Raji (cell line): ENCODE results near the gene HS3ST3B1.

Experiments
- POLR2A ChIP-seq: IDR thresholded peaks from 2 replicates; pipeline ENCODE4 v1.6.1; 2011; ENCODE audit warnings: low read depth, low read length, control low read depth; ENCODE audit not compliant: insufficient read depth

The HS3ST3B1 gene

GRCh38 chr17:14353861-14354474 is 53.1 kb downstream of the HS3ST3B1 start:
- TF ChIP-seq POLR2A, result no peak

DNA sequence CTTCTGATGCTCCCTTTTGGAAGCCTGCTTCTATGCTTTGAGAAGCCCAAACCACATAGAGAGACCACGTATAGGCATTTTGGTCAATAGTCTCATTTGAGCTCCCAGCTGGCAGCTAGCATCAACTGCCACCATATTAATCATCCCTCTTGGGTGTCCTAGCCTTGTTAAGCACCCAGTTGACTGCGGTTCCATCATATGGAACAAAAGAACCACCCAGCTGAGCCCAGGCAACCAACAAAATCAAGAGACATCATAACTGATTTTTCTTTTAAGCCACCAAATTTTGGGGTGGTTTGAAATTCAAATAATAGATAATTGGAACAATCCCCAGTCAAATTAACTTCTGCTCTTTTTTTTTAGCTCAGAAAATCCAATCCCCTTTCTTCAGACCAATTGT is 53.9 kb downstream of the HS3ST3B1 start:
- no peak for TF ChIP-seq POLR2A

- no peak for TF ChIP-seq POLR2A
These were observed 54.7 kb downstream of the HS3ST3B1 start for GRCh38 chr17:14355556-14355955.

DNA sequence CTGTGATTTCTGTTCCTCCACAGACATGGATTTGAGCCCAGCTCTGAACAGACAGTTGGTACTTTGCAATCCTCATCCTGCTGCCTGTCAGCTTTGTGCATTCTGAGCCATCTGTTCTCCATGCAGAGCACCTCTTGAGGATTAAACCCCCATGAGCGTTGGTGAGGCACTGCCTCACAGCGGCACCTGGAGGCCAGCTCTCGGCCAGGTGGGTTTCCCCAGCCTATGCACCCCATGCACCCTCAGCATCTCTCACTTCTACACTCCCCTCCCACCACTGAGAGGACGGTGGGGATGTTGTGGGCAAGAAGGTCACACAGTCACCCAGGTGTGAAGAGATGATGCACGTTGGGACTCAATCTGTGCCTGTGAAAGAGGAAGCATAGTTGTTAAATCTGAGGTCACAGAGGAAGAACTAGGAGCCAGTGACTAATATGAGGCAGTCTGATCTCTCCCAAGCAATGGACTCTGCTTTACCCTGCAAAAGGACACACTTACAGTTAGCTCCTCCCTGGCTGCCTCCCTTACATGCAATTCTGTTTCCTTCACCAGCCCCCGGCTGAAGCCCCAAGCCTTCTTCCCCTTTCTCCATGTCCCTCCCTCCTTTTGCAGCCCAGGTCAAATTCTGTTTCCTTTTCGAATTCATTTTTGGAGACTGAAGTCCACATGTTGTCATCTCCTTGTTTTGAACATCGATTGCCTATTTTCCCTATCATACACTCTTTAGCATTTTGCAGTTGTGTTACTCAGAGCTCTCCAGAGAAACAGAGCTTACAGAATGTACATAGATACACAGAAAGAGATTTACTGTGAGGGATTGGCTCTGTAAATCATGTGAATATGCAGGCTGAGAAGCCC is 58.5 kb downstream of the HS3ST3B1 start:
- TF ChIP-seq POLR2A, result no peak

- no peak for TF ChIP-seq POLR2A
These were observed 60.0 kb downstream of the HS3ST3B1 start for GRCh38 chr17:14360856-14361255.

DNA sequence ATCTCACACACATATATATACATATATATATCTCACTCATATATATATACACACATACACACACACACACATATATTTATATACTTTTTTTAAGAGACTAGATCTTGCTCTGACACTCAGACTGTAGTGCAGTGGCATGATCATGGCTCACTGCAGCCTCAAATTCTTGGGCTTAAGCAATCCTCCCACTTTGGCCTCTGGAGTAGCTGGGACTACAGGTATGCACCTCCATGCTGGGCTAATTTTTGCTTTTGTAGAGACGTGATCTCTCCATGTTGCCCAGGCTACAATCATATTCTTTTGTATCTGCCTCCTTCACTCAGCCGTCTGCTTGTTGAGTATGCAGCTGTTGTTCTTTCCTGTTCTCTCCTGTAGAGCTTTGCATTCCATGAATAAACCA is 60.6 kb downstream of the HS3ST3B1 start:
- no peak for TF ChIP-seq POLR2A

GRCh38 chr17:14361945-14362508 is 61.1 kb downstream of the HS3ST3B1 start:
- no peak for TF ChIP-seq POLR2A

DNA sequence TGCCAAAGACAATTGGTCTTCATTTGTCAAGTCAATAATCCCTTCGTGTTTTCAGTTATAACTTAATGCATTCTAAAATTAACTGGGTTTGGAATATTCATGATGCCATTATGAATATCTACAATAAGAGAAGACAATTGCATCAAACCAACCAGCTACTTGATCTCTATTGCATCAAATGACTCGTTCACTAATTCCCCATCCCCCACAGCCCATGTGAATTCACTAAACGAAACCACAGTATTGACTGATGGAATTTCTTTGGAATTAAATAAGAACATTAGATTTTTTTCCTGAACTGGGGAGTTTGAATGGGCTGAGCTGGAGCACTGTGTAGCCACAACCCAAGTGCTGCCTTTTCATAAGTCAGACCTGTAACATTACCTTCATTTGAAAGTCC is 65.3 kb downstream of the HS3ST3B1 start:
- no peak for TF ChIP-seq POLR2A

- no peak for TF ChIP-seq POLR2A
These were observed 71.6 kb downstream of the HS3ST3B1 start for GRCh38 chr17:14372461-14372860.

DNA sequence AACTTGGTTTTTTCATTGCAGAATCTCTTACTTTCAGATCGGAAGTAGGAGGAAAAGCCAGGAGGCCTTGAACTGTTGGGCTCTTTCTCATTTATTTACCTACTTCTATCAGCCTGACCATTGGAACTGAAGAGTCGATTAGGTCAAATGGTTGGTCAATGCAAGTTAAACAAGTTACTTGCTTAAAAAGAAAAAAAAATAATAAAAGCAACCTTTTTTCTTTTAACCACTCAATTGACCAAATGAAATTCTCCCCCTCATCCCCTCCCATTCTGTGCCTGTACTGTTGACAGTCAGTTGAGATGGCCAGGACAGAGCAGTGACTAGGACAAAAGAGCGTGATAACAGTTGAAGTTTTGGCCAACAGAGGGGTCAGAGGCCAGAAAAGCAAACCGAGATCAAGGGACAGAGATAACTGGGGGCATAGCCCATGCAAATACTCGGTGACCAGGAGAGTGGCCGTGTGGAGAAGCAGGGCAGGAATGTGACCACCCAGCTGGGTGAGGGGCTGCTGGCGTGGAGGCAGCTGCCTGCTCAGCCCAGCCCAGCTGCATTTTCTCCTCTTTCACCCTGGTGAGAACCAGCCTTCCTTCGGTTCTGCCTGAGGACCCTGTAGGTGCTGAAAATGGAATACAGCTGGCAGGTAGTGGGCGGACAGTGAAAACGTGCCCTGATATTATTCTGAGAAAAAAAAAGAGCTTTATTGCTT is 72.2 kb downstream of the HS3ST3B1 start:
- TF ChIP-seq POLR2A, result no peak

DNA sequence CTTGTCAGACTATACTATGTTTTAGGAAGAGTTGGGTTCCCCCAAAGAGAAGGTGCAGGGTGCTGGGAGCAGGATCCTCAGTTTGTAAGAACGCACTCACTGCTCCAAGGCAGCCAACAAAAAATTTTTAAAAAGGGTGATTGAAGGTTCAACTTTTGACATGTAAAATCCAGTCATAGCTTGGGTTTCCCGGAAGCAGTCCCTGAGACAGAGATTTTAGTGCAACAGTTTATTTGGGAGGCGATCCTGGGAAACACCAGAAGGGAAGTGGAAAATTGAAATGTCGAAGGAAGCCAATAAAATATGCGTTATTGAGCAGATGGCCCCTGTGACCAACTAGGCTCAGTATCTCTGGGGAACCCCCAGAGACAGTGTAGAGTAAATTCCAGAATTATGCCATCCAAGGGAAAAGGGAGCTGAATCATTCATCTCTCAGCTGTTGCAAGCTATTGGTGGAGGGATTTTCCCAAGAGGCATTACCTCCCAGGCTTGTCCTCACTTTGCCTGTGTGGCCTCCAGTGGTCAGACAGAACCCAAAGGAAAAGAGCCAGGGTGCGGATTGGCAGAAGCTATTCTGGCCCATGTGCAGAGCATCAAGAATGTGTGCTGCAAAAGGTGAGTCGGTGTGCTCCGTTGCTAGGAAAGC is 72.9 kb downstream of the HS3ST3B1 start:
- TF ChIP-seq POLR2A, result no peak

DNA sequence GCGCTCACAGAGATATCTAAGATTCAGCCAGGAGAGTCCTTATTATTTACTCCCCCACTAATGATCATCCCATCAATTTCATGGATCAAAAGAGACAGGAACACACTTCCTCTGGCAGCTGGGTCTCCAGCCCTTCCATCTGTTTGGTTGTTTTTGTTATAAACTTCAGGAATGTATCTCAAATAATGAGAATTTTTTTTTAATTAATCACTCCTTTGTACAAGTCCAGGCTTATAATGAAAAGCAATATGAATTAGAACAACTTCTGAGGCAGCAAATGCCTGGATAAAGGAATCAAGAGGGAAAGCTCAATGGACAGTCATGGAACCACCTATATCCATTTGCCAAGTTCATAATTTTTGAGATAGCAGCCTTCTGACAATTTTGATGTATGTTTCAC is 73.4 kb downstream of the HS3ST3B1 start:
- no peak for TF ChIP-seq POLR2A

DNA sequence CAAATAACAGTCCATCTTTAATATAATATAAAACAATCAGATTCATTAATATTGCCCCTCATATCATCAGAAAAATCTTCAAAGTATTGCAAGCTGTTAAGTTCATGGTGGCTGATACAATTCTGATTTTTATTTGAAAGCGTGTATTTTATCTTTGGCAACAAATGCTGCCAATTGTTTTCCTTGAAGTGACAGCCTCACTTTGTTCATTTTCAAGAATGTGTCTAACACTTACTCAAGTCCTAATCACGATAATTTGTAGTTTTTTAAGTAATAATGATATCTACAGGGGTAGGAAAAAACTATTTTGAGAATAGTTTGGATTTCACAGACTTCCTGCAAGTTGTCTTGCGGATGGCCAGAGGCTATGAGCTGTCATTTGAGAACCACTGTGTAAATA is 75.8 kb downstream of the HS3ST3B1 start:
- no peak for TF ChIP-seq POLR2A

- no peak for TF ChIP-seq POLR2A
These were observed 80.7 kb downstream of the HS3ST3B1 start for GRCh38 chr17:14381606-14382005.

- TF ChIP-seq POLR2A, result no peak
These were observed 86.2 kb downstream of the HS3ST3B1 start for GRCh38 chr17:14387036-14387435.

DNA sequence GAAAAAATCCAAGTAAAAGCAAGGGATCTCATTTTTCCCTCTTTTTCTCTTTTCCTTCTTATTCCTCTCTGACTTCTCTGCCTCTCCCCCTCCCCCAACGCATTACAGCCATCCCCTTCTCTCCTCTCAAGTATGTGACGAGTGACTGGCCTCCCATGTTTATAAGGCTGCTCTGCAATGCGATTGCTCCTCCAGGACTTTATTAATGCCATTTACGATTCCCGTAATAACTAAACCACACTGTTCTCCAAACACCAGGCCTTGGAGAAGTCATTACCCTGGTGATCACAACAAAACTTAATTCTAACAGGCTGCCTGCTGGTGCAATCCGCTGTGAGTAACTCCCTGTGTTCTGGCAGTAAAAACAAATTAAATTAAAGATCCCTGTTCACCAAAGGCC is 88.8 kb downstream of the HS3ST3B1 start:
- no peak for TF ChIP-seq POLR2A

GRCh38 chr17:14393723-14394122 is 92.8 kb downstream of the HS3ST3B1 start:
- no peak for TF ChIP-seq POLR2A
